Fibroblast of villous mesenchyme (primary cell): Measurements from ENCODE around the gene TMCO2. TPM values are rescaled to one million over a fixed set of nuclear protein-coding genes. Genes with fewer than 3 reads are reported as not detected.
"Not testable (repeated sequence)": the region's sequence is repeated elsewhere in the genome, so short reads cannot be mapped to it uniquely, and the experiment has no call there.

Experiments used
- DNase-seq: peaks from one replicate; pipeline ENCODE4 v3.0.0-alpha.2; 2010; ENCODE audit warnings: low read depth
- H3K4me3 ChIP-seq: 2 replicates; pipeline ENCODE4 v1.5.1; 2011; ENCODE audit warnings: low read depth, mild to moderate bottlenecking, low read length
- CTCF ChIP-seq: IDR thresholded peaks from 2 replicates; pipeline ENCODE4 v1.5.1; 2012; ENCODE audit warnings: low read depth, mild to moderate bottlenecking, low read length; ENCODE audit not compliant: insufficient read depth
- total RNA-seq: library from RNA; depleted of rRNA; stranded (reverse); fragments of >200 nt; gene quantifications from 2 replicates; pipeline ENCODE4 v1.2.3, GENCODE V29; 2012

Gene TMCO2
- not detected in 2 replicates for total RNA-seq

DNA sequence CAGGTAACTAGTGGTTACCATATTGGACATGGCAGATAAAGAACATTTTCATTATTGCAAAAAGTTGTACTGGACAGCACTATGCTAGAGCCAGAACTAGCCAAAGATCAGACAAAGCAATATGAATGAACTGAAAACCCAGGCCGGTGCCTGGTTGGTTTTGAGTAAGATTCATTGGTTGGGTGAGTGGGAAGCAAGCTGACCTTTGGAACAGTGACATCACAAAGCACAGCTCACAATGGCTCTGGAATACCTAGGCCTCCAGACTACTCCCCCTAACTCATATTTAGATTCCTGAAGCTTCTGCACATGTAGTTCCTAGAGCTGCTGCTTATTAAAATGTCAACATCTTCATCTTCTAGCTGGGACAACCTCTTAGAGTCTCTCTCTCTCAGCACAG, at the start of gene TMCO2:
Gene TMCO2 (plus strand): TSS at position 283 of the 400 bp plus-strand sequence. CDS start 57 bp downstream, at position 340.
- no peak for DNase-seq
- no peak for TF ChIP-seq CTCF
- no peak within 1 kb of the TSS for H3K4me3 ChIP-seq

- no peak for DNase-seq
- TF ChIP-seq CTCF: no peak
Observed at GRCh38 chr1:40199126-40199525, 48.6 kb upstream of the TMCO2 start.

GRCh38 chr1:40204856-40205255, 42.9 kb upstream of the TMCO2 start:
- TF ChIP-seq CTCF: no peak
- DNase-seq: no peak

More at GRCh38 chr1:40199126-40199525, 48.6 kb upstream of the TMCO2 start:
- no peak overlapping the region for H3K4me3 ChIP-seq

GRCh38 chr1:40210511-40211204, 37.1 kb upstream of the TMCO2 start:
- H3K4me3 ChIP-seq: no peak overlapping the region
- DNase-seq: no peak
- TF ChIP-seq CTCF: no peak

More at GRCh38 chr1:40204856-40205255, 42.9 kb upstream of the TMCO2 start:
- H3K4me3 ChIP-seq: no peak overlapping the region

DNA sequence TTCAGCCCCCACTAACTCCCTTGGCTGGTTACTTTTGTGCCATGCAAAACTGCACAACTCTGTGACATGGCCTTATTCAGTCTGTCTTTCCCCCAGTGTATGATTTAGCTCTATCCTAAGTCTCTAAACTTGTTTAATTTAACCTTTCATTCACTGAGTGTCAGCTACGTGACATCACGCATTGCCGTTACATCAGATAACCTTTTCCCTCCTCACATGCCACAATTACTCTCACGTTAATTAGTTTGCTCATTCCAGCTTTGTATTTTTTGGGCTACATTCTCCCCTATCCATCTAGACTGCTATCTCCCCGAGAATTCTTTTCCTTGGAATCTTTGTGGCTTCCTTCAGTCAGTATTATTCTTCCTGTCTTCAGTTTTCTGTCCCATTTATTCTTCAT, 29.4 kb upstream of the TMCO2 start:
- no peak for DNase-seq
- no peak overlapping the region for H3K4me3 ChIP-seq
- TF ChIP-seq CTCF: no peak

GRCh38 chr1:40221471-40221905, 26.2 kb upstream of the TMCO2 start:
- not testable (repeated sequence) for DNase-seq

GRCh38 chr1:40221977-40222772, 25.6 kb upstream of the TMCO2 start:
- TF ChIP-seq CTCF: no peak
- no peak for DNase-seq
- no peak overlapping the region for H3K4me3 ChIP-seq

More at GRCh38 chr1:40221471-40221905, 26.2 kb upstream of the TMCO2 start:
- not testable (repeated sequence) for H3K4me3 ChIP-seq
